Measurements from ENCODE around the gene DYRK3. TPM values are rescaled to one million over a fixed set of nuclear protein-coding genes. Genes with fewer than 3 reads are reported as not detected.

Gene DYRK3
- total and polyA plus RNA-seq, 8 donors: 6.1 to 11.8 (median 8.3) TPM

- peaks cover 0 to 92% of the 10 kb centered on the region in 2 donors for H3K36me3 ChIP-seq
- intact Hi-C loops (cut with DNase I): loop anchor here in 1 of 2 donors (5.0 kb wide), 1 partner anchor 102 kb away; no protein-coding TSS in a partner anchor
- no peaks in the 10 kb centered on the region for H3K27me3 ChIP-seq
- peaks cover 4 to 40% of the 10 kb centered on the region in 2 donors for H3K4me1 ChIP-seq
- TF ChIP-seq CTCF (IDR thresholded peaks at IDR 0.05): no peak
- no peaks in the 10 kb centered on the region for H3K9me3 ChIP-seq
- peak in 2 of 4 donors; percentile 31 to 50 for DNase-seq
- no peak overlapping the region for H3K4me3 ChIP-seq
- peak; percentile 53 for ATAC-seq
- peak overlapping the region; percentile 28 to 30 for H3K27ac ChIP-seq
Observed at GRCh38 chr1:206589206-206589605, 46.1 kb upstream of the DYRK3 start.

DNA sequence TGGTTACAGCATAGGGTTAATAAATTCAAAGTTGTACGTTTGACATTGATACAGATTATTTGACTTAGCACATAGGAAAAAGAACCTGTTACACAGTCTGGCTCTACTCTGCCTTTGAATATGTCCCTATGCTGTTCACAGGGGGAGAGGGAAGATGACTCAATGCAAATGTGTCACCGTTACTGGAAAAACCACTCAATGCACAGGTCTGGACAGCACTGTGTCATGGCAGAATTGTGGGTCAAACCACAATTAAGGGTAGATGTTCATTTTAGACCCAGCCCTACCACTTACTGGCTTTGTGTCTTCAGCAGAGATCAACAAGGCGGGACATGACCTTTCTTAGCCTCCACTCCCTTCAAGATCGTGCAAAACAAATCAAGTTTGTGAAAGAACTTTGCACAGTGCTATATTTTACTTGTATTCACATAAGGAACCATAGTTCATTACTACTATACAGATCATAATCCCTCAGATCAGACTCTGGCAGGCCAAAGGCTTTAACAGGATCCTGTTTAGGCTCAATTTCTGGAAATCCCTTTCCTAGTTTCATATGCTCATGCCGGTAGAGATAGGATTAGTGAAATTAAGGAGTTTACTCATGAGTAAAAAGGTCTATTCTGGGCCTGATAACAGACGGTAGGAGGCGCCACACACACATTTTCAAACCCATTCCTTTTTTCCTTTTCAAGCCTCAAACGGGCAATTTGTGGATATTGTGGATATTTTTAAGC lies 45.1 kb upstream of the DYRK3 start:
- H3K36me3 ChIP-seq: peaks cover 0 to 90% of the 10 kb centered on the region in 2 donors
- DNase-seq: no peak
- peak; percentile 65 for ATAC-seq
- peaks cover 4 to 31% of the 10 kb centered on the region in 2 donors for H3K4me1 ChIP-seq
- H3K4me3 ChIP-seq: no peak overlapping the region
- intact Hi-C loops (cut with DNase I): no loop called here
- peak in 1 of 2 donors; percentile 13 for TF ChIP-seq CTCF (IDR thresholded peaks at IDR 0.05)
- H3K27ac ChIP-seq: peak overlapping the region in 1 of 2 donors; percentile 30
- no peaks in the 10 kb centered on the region for H3K9me3 ChIP-seq
- no peaks in the 10 kb centered on the region for H3K27me3 ChIP-seq

- no peak for ATAC-seq
- H3K4me1 ChIP-seq: peaks cover 4 to 24% of the 10 kb centered on the region in 2 donors
- H3K9me3 ChIP-seq: no peaks in the 10 kb centered on the region
- DNase-seq: no peak
- peak overlapping the region in 1 of 2 donors; percentile 30 for H3K27ac ChIP-seq
- H3K27me3 ChIP-seq: no peaks in the 10 kb centered on the region
- peaks cover 0 to 90% of the 10 kb centered on the region in 2 donors for H3K36me3 ChIP-seq
- H3K4me3 ChIP-seq: no peak overlapping the region
- intact Hi-C loops (cut with DNase I): no loop called here
- TF ChIP-seq CTCF (IDR thresholded peaks at IDR 0.05): no peak
Observed at GRCh38 chr1:206591226-206591625, 44.1 kb upstream of the DYRK3 start.

DNA sequence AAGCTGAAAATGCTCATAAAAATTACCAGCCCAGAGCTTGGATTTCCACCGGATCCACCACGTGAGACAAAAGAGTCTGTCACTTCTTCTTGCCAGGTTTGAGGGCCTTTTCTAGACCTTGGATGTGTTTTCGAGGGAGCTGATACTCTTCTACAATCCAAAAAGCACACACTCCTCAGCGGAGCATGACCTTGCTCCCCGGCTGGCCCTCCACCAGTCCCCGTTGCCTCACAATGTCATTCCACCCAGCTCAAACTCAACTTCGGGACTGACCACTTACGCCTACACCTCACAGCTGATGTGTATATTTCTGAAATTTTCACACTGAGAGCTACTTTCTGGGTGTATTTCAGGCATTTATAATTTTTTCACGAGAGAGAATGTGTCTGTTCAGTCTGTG lies 43.6 kb upstream of the DYRK3 start:
- Histone ChIP-seq H3K27me3 (no peaks in the 10 kb centered on the region), H3K4me3 (no peak overlapping the region), H3K9me3 (no peaks in the 10 kb centered on the region), H3K27ac (no peak overlapping the region), H3K36me3 (peaks cover 0 to 90% of the 10 kb centered on the region in 2 donors), H3K4me1 (peaks cover 4 to 24% of the 10 kb centered on the region in 2 donors)
- no peak for DNase-seq
- no peak for TF ChIP-seq CTCF (IDR thresholded peaks at IDR 0.05)
- ATAC-seq: no peak
- intact Hi-C loops (cut with DNase I): no loop called here

GRCh38 chr1:206593351-206593925 lies 41.9 kb upstream of the DYRK3 start:
- Histone ChIP-seq H3K36me3 (peaks cover 0 to 90% of the 10 kb centered on the region in 2 donors), H3K4me3 (no peak overlapping the region), H3K27ac (no peak overlapping the region), H3K9me3 (no peaks in the 10 kb centered on the region), H3K4me1 (peaks cover 4 to 24% of the 10 kb centered on the region in 2 donors), H3K27me3 (no peaks in the 10 kb centered on the region)
- TF ChIP-seq CTCF (IDR thresholded peaks at IDR 0.05): no peak
- no peak for DNase-seq
- no peak for ATAC-seq
- intact Hi-C loops (cut with DNase I): no loop called here
